ACHN (cell line): Measurements from ENCODE around the gene PRRG1.
"Not testable (repeated sequence)": the region's sequence is repeated elsewhere in the genome, so short reads cannot be mapped to it uniquely, and the experiment has no call there.

Experiments
- DNase-seq: peaks from one replicate; pipeline ENCODE4 v3.0.0-alpha.2; 2015
- in situ Hi-C: cut with HindIII; loops from 2 replicates; pipeline ENCODE4 v1.10.0; 2017; ENCODE audit warnings: low sequenced_read_pairs, low pct_ligation_motif_present, low pct_unique_long_range_greater_than_20kb

The PRRG1 gene

GRCh38 chrX:37454537-37455285 lies 105.5 kb downstream of the PRRG1 start:
- in situ Hi-C loops, result no loop called here
- peak; percentile 56 for DNase-seq

- peak; percentile 8 for DNase-seq
- in situ Hi-C loops, result no loop called here
Measured at GRCh38 chrX:37455381-37455780, 106.2 kb downstream of the PRRG1 start.

GRCh38 chrX:37460285-37460684 lies 111.1 kb downstream of the PRRG1 start:
- peak; percentile 55 for DNase-seq
- in situ Hi-C loops, result not testable (repeated sequence)

GRCh38 chrX:37462346-37462745 lies 113.2 kb downstream of the PRRG1 start:
- in situ Hi-C loops, result no loop called here
- DNase-seq, result no peak

- no peak for DNase-seq
- in situ Hi-C loops, result no loop called here
Measured at GRCh38 chrX:37468124-37468739, 119.1 kb downstream of the PRRG1 start.

DNA sequence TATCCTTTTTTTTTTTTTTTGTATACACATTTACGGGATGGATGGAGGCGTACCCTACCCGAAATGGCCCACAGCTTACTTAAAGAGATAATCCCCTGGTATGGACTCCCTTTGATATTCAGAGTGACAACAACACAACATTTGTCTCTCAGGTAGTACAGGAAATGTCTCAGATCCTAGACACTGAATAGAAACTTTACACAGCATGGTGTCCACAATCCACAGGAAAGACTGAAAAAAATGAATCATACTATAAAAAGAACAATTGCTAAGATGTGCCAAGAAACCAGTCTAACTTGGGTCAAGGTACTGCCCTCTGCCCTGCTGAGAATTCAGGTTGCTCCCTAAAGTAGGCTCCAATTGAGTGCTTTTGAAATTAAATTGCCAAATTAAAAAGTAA lies 121.5 kb downstream of the PRRG1 start:
- in situ Hi-C loops, result no loop called here
- DNase-seq, result no peak

DNA sequence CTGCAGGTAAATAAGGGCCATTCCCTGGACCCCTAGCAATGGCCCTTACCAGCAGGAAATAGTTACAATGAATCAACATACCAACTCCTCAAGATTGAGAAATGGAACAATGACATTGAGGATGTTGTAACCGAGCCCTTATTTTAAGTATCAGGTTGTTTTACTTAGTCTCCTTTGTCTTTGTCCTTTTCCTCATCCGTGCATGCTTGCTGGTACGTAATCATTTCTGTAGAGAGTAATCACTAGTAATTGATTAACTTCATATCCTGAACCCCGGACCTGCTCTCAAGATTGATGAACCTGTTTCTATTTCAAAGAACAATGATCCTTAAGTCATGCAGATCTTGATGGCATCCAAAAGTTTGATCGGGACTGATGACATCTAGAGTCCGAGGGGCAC lies 123.7 kb downstream of the PRRG1 start:
- no peak for DNase-seq
- in situ Hi-C loops, result no loop called here

- no peak for DNase-seq
- in situ Hi-C loops, result no loop called here
Measured at GRCh38 chrX:37474478-37474877, 125.3 kb downstream of the PRRG1 start.

GRCh38 chrX:37476571-37477170 lies 127.5 kb downstream of the PRRG1 start:
- in situ Hi-C loops, result no loop called here
- no peak for DNase-seq

- DNase-seq, in situ Hi-C loops: not testable (repeated sequence)
Measured at GRCh38 chrX:37484335-37484734, 135.2 kb downstream of the PRRG1 start.

DNA sequence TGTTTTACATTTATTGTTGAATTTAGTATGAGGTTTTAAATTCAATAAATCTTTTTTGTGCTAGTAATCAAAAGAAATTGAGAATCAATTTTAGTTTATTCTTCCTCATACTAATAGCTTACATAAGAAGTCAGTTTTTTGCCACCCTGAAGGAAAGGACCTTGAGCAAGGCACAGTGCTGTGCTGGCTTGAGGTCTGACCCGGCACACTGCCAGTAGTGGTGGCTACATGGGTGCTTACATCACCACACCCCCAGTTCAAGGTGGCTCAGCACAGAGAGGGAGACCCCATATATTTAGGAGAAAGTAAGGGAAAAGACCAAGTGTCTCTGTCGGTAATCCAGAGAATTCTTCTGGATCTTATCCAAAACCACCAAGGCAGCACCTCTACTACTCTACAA lies 136.3 kb downstream of the PRRG1 start:
- in situ Hi-C loops, result no loop called here
- no peak for DNase-seq

DNA sequence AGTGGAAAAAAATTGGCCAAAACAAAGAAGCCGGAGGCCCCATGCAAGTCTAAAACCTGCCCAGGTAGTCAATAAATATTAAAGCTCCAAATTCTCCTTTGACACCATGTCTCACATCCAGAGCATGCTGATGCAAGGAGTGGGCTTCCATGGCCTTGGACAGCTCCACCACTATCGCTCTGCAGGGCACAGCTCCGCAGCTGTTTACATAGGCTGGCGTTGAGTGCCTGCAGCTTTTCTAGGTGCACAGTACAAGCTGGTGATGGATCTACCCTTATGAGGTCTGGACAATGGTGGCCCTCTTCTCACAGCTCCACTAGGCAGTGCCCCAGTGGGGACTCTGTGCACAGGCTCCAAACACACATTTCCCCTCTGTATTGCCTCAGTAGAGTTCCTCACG lies 138.1 kb downstream of the PRRG1 start:
- in situ Hi-C loops, result no loop called here
- no peak for DNase-seq

GRCh38 chrX:37488323-37488722 lies 139.2 kb downstream of the PRRG1 start:
- in situ Hi-C loops, result no loop called here
- DNase-seq, result no peak

DNA sequence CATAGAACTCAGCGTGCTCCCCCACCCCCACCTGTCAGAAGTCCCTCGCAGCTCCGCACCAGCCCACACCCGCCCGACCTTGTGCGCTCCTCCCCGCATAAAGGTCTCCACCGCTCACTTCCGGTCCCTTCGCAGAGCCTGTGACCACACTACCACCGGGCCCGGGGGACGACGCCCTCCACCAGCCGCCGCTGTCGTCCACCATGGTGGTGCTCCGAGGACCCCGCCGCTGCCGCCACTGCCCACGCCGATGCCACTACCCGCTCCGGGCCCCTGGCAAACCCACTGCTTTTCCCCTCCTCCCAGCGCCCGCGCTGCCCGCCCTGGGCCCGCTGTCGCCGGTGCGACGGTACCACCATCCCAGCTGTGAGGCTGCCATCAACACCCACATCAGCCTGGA lies 142.5 kb downstream of the PRRG1 start:
- in situ Hi-C loops, result no loop called here
- no peak for DNase-seq

- in situ Hi-C loops, result not testable (repeated sequence)
- DNase-seq, result peak; percentile 1
Measured at GRCh38 chrX:37495760-37496159, 146.6 kb downstream of the PRRG1 start.

- DNase-seq, in situ Hi-C loops: not testable (repeated sequence)
Measured at GRCh38 chrX:37497126-37497525, 148.0 kb downstream of the PRRG1 start.

GRCh38 chrX:37498323-37498722 lies 149.2 kb downstream of the PRRG1 start:
- in situ Hi-C loops, DNase-seq: not testable (repeated sequence)

DNA sequence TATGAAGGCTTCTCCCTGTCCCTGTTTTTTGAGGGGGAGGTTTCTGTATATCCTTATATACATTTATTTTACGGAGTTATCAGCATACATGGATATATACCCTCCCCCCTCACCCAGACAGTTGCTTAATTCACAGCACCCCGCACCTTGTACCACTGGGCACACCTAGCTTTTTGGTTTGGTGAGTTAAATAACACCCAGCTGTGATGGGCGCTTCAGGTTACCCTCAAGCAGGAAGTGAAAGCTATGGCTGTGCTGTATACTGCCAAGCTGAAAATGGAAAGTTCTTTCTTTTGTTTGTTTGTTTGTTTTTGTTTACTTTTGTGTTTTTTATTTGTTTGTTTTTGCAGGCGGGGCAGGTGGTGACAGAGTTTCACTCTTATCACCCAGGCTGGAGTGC lies 150.5 kb downstream of the PRRG1 start:
- in situ Hi-C loops, DNase-seq: not testable (repeated sequence)

DNA sequence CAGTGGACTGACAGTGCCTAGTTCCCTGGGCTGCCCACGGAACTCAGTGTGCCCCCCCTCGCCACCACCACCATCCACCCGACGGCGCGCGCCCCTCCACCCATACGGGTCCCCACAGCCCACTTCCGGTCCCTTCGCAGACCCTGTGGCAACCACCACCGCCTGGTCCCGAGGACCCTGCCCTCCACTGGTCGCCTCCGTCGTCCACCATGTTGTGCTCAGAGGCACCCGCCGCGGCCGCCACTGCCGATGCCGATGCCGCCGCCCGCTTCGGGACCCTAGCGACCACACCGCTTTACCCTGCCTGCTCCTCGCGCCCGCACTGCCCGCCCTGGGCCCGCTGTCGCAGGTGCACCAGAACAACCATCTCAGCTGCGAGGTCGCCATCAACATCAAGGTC lies 155.8 kb downstream of the PRRG1 start:
- DNase-seq, result no peak
- in situ Hi-C loops, result no loop called here
